CD14-positive monocyte (primary cell): ENCODE data around the gene KLF6. TPM values are rescaled to one million over a fixed set of nuclear protein-coding genes. Genes with fewer than 3 reads are reported as not detected.

Experiments used
- DNase-seq, 3 donors: peaks; one replicate each; pipeline ENCODE4 v3.0.0-alpha.2; 2011 to 2022
- H2AFZ ChIP-seq: 2 replicates; pipeline ENCODE4 v1.6.0; 2012; ENCODE audit warnings: mild to moderate bottlenecking, low read depth, low read length, inconsistent platforms; ENCODE audit not compliant: insufficient read depth, poor library complexity, severe bottlenecking
- H3K27ac ChIP-seq, 2 donors: 1 replicate in 1 of 2; 2 replicates in 1 of 2; pipeline ENCODE4 v1.5.1; 2012 to 2013; ENCODE audit warnings: low read length in 2 of 2, control low read depth in 1 of 2, inconsistent platforms in 1 of 2, low read depth in 1 of 2, mild to moderate bottlenecking in 1 of 2
- H3K27me3 ChIP-seq, 2 donors: one replicate each; pipeline versions ENCODE4 v1.6.0 to v1.6.1; 2011 to 2013; ENCODE audit warnings: low read length in 2 of 2; ENCODE audit not compliant: control insufficient read depth in 2 of 2, insufficient read depth in 2 of 2
- H3K36me3 ChIP-seq, 2 donors: replicated peaks in 1 of 2; 1 replicate in 1 of 2; 2 replicates in 1 of 2; pipeline versions ENCODE4 v1.5.1 to v1.6.1; 2012 to 2013; ENCODE audit warnings: low read length in 2 of 2, control low read depth in 1 of 2, inconsistent platforms in 1 of 2, mild to moderate bottlenecking in 1 of 2; ENCODE audit not compliant: insufficient read depth in 2 of 2, control insufficient read depth in 1 of 2
- H3K4me1 ChIP-seq, 2 donors: 1 replicate in 1 of 2; 2 replicates in 1 of 2; pipeline versions ENCODE4 v1.5.1 to v1.6.1; 2012 to 2013; ENCODE audit warnings: low read length in 2 of 2, control low read depth in 1 of 2, inconsistent platforms in 1 of 2, mild to moderate bottlenecking in 1 of 2, moderate library complexity in 1 of 2; ENCODE audit not compliant: insufficient read depth in 2 of 2, control insufficient read depth in 1 of 2
- H3K4me2 ChIP-seq: replicated peaks from 2 replicates; pipeline ENCODE3; 2012; ENCODE audit warnings: low read length, moderate library complexity, mild to moderate bottlenecking; ENCODE audit not compliant: poor library complexity, severe bottlenecking; ENCODE audit errors: extremely low read depth
- H3K4me3 ChIP-seq, 3 experiments: fragments of 200-600 bp in 1 of 3; sonication (generic) in 1 of 3; replicated peaks in 1 of 3; 1 replicate in 2 of 3; 2 replicates in 1 of 3; pipeline ENCODE4 v1.5.1; 2011 to 2013; ENCODE audit warnings: low read length in 3 of 3, mild to moderate bottlenecking in 3 of 3, control low read depth in 2 of 3, low read depth in 2 of 3, inconsistent platforms in 1 of 3, moderate library complexity in 1 of 3
- H3K79me2 ChIP-seq: 2 replicates; pipeline ENCODE4 v1.6.0; 2012; ENCODE audit warnings: mild to moderate bottlenecking, control low read depth, inconsistent platforms, low read length, moderate library complexity; ENCODE audit not compliant: insufficient read depth
- H3K9ac ChIP-seq: 2 replicates; pipeline ENCODE4 v1.6.0; 2017; ENCODE audit warnings: low read length, mild to moderate bottlenecking; ENCODE audit not compliant: insufficient read depth, poor library complexity, severe bottlenecking
- H3K9me3 ChIP-seq, 2 donors: replicated peaks in 1 of 2; 1 replicate in 1 of 2; 2 replicates in 1 of 2; pipeline versions ENCODE4 v1.5.1 to v1.6.1; 2012 to 2013; ENCODE audit warnings: low read length in 2 of 2, control low read depth in 1 of 2; ENCODE audit not compliant: control insufficient read depth in 1 of 2, insufficient read depth in 1 of 2
- H4K20me1 ChIP-seq: 2 replicates; pipeline ENCODE4 v1.6.0; 2012; ENCODE audit warnings: mild to moderate bottlenecking, low read length, control low read depth, moderate library complexity; ENCODE audit not compliant: insufficient read depth
- H3K27ac Mint-ChIP-seq, 7 donors: one replicate each; pipeline ENCODE4 v1.8.0; 2020; ENCODE audit warnings: mild to moderate bottlenecking in 7 of 7, mixed read lengths in 7 of 7, moderate library complexity in 6 of 7, inconsistent platforms in 2 of 7
- H3K27me3 Mint-ChIP-seq, 3 donors: one replicate each; pipeline ENCODE4 v1.8.0; 2021 to 2022; ENCODE audit warnings: low read depth in 3 of 3, mild to moderate bottlenecking in 3 of 3, mixed read lengths in 3 of 3, moderate library complexity in 3 of 3, inconsistent platforms in 1 of 3
- H3K36me3 Mint-ChIP-seq, 2 donors: one replicate each; pipeline ENCODE4 v1.8.0; 2020; ENCODE audit warnings: mixed read lengths in 2 of 2, inconsistent platforms in 1 of 2, mild to moderate bottlenecking in 1 of 2
- H3K4me1 Mint-ChIP-seq: one replicate; pipeline ENCODE4 v1.8.0; 2020; ENCODE audit warnings: mild to moderate bottlenecking, mixed read lengths
- H3K4me3 Mint-ChIP-seq, 2 donors: one replicate each; pipeline ENCODE4 v1.8.0; 2020; ENCODE audit warnings: mild to moderate bottlenecking in 2 of 2, mixed read lengths in 2 of 2, moderate library complexity in 1 of 2
- H3K9me3 Mint-ChIP-seq, 7 donors: one replicate each; pipeline ENCODE4 v1.8.0; 2020 to 2022; ENCODE audit warnings: mixed read lengths in 7 of 7, mild to moderate bottlenecking in 6 of 7, moderate library complexity in 6 of 7, inconsistent platforms in 2 of 7
- CTCF ChIP-seq: fragments of 200-600 bp; IDR thresholded peaks from one replicate; pipeline ENCODE4 v1.8.0; 2022; ENCODE audit warnings: antibody characterized with exemption, mild to moderate bottlenecking
- WGBS: methylation state at CpG from one replicate; pipeline ENCODE4 v1.1.5; 2013; ENCODE audit warnings: missing lambda C conversion rate; ENCODE audit not compliant: insufficient coverage; 5-methylcytosine and 5-hydroxymethylcytosine counted together
- intact Hi-C, 2 donors: fragments of 100-400 bp; cut with micrococcal nuclease; formaldehyde crosslinking; loops; one replicate each; pipeline versions ENCODE4 v1.15.0 to v1.15.1; 2023
- polyA plus RNA-seq, 3 donors: library from polyadenylated mRNA; depleted of rRNA in 1 of 3; unstranded in 2 of 3; stranded (reverse) in 1 of 3; fragments of 300-500 nt in 2 of 3; fragments of >200 nt in 1 of 3; fragmentation: Illumina TruSeq in 2 of 3; gene quantifications; 1 replicate in 2 of 3; 2 replicates in 1 of 3; pipeline ENCODE4 v1.2.3, GENCODE V29; 2012 to 2021

KLF6 gene
- polyA plus RNA-seq, 3 donors, result 436 to 510 (median 499) TPM

- Mint-ChIP-seq H3K4me1 (no peaks in the 10 kb centered on the region), H3K4me3 (no peak overlapping the region), H3K36me3 (no peaks in the 10 kb centered on the region), H3K27ac (peak overlapping the region in 1 of 7 donors; percentile 20), H3K27me3 (peaks cover 0 to 3% (median 0%) of the 10 kb centered on the region in 3 donors), H3K9me3 (peaks cover 0 to 2% (median 0%) of the 10 kb centered on the region in 7 donors)
- Histone ChIP-seq H3K27me3 (no peaks in the 10 kb centered on the region), H3K27ac (no peak overlapping the region), H2AFZ (no peak overlapping the region), H3K9me3 (no peaks in the 10 kb centered on the region), H3K79me2 (no peaks in the 10 kb centered on the region), H3K4me3 (no peak overlapping the region), H3K36me3 (no peaks in the 10 kb centered on the region), H3K4me1 (peaks cover 34 to 38% of the 10 kb centered on the region in 2 donors), H3K4me2 (no peak overlapping the region), H4K20me1 (no peaks in the 10 kb centered on the region), H3K9ac (no peak overlapping the region)
- DNase-seq, result no peak
- WGBS, result 100% methylated on average over 8 of the region's 11 CpGs
- intact Hi-C loops, result no loop called here
- no peak for TF ChIP-seq CTCF
Measured at GRCh38 chr10:3801558-3802192, 16.7 kb upstream of the KLF6 start.

GRCh38 chr10:3800586-3800985 lies 15.6 kb upstream of the KLF6 start:
- Histone ChIP-seq H3K79me2 (no peaks in the 10 kb centered on the region), H3K9ac (no peak overlapping the region), H3K9me3 (no peaks in the 10 kb centered on the region), H3K36me3 (no peaks in the 10 kb centered on the region), H3K27me3 (no peaks in the 10 kb centered on the region), H4K20me1 (no peaks in the 10 kb centered on the region), H3K4me3 (no peak overlapping the region), H3K27ac (no peak overlapping the region), H2AFZ (no peak overlapping the region), H3K4me1 (peaks cover 26 to 27% of the 10 kb centered on the region in 2 donors), H3K4me2 (no peak overlapping the region)
- H3K27me3 Mint-ChIP-seq, result peaks cover 0 to 3% (median 0%) of the 10 kb centered on the region in 3 donors
- intact Hi-C loops, result no loop called here
- no peak overlapping the region for H3K4me3 Mint-ChIP-seq
- no peaks in the 10 kb centered on the region for H3K36me3 Mint-ChIP-seq
- no peak for TF ChIP-seq CTCF
- no peak overlapping the region for H3K27ac Mint-ChIP-seq
- DNase-seq, result no peak
- H3K4me1 Mint-ChIP-seq, result no peaks in the 10 kb centered on the region
- 100% methylated on average over 1 of the region's 5 CpGs for WGBS
- H3K9me3 Mint-ChIP-seq, result peaks cover 0 to 2% (median 0%) of the 10 kb centered on the region in 7 donors
